HG02840 (cell line): ENCODE measurements around the gene HOXB9.

ENCODE experiments used
- ATAC-seq: cut with Tn5 transposase; IDR thresholded peaks from one replicate; pipeline ENCODE4 v1.9.1; 2021; ENCODE audit warnings: mild to moderate bottlenecking, moderate library complexity, moderate number of reproducible peaks; ENCODE audit not compliant: unreplicated experiment, low FRiP score

The HOXB9 gene

GRCh38 chr17:48612854-48613691 lies 13.1 kb downstream of the HOXB9 start:
- no peak for ATAC-seq

- no peak for ATAC-seq
These were observed 13.7 kb downstream of the HOXB9 start for GRCh38 chr17:48612456-48612853.

- ATAC-seq = no peak
These were observed 14.3 kb downstream of the HOXB9 start for GRCh38 chr17:48611681-48612455.

- no peak for ATAC-seq
These were observed 14.9 kb downstream of the HOXB9 start for GRCh38 chr17:48611213-48611612.

DNA sequence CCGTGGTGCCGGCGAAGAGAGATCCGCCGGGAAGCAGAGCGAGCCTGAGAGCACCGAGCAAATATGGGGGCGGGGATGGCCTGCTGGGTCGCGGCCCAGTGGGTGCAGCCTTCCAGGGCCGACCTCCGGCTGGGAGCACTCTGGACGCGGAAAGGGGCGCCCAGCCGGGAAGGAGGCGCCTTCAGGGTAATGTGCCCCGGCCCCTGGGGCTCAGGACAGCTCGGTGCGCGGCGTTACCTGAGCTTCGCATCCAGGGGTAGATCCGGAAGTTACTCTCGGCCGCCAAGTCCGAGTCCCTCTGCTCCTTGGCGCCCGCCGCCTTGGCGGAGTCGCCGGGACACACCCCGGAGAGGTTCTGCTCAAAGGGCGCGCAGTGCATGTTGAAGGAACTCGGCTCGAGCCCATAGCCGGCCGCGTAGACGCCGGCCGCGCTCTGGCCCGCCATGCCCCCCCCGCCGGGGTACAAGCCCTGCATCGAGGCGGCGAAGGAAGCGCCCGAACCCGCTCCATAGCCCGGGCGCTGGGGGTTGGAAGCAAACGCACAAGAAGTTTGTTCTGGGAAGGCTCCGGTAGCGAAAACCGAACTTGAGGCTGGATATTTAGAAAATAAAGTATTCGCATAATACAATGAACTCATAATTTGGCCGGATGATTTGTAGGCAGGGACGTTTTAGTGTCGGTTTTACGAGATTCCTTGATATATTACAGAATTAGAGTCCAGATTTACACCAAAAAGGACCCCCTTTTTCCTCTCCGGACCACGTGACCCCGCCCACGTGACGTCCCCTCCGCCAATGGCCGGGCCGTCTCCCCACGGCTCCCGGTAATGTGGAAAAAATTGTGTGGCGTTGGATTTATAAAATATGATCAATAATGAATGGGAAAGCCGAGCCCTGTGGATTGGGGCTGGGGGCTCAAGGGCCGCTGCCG lies 15.6 kb downstream of the HOXB9 start, which contains the start of gene HOXB7:
HOXB7 (minus strand) TSS at position 736 of the 930 bp plus-strand sequence; CDS start at position 637, 99 bp downstream.
- ATAC-seq = no peak

- ATAC-seq = no peak
These were observed 16.3 kb downstream of the HOXB9 start for GRCh38 chr17:48609759-48610281.

DNA sequence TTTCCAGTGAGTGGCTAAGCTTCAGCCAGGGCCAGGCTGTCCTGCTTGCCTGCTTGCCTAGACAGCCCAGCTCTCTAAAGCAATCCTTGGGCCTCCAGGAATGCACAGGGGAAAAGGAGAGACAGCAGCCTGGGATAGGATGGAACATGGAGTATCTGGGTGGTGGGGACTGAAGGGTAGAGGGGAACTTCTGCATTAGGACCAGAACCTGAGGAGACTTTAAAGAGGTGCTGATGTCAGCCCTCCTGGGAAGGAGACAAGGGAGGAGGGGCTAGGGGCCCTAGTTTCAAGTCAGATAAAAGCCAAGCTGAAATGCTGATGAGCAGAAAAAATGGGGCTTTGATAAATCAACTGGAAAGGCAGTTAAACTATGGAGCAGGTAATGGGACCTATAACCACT lies 17.1 kb downstream of the HOXB9 start:
- no peak for ATAC-seq

DNA sequence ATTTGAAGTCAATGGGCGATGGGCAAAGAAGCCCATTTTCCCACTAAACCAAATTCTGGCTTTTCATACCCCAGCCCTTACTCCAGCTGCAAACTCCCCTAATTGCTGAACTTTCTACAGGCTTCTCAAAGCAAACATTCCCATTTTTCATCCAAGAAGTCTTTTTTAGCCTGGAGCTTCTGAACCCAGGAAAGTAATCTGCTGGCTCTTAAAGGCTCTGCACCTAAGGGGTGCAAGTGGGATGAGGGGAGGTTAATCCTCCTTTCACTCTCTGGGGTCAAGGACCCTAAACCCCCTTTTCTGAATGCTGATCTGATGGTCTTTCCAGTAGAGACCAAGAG lies 17.7 kb downstream of the HOXB9 start:
- no peak for ATAC-seq

DNA sequence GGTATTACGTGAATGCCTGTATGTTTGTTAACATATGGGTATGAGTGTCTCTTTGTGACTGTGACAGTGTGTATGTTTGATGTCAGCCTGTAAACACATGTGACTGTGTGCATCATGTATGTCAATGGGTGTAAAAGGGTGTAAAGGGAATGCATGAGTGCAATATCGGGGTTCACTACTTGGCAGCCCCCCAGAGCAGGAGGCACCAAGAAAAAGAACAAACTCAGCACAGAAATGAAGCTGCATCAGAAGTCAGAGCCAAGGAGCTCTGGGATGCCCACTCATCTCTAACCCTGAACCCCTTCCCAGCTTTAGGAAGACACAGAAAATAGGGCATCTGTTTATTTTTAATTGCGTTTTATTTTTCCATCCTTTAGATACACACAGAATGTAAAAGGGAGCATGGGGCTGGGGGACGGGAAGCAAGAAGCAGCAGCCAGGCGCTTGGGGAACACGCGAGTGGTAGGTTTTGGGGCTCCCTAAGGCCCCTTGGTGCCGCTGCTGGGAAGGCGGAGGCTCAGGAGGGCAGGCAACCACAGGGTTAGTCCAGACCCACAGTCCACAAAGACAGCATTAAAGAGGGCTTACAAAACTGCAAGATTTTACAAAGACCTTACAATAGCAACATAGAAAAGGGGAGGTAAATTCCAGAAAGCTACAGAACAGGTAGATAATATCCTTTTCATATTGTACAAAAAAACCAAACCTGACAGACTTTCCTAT lies 19.1 kb downstream of the HOXB9 start:
- no peak for ATAC-seq

DNA sequence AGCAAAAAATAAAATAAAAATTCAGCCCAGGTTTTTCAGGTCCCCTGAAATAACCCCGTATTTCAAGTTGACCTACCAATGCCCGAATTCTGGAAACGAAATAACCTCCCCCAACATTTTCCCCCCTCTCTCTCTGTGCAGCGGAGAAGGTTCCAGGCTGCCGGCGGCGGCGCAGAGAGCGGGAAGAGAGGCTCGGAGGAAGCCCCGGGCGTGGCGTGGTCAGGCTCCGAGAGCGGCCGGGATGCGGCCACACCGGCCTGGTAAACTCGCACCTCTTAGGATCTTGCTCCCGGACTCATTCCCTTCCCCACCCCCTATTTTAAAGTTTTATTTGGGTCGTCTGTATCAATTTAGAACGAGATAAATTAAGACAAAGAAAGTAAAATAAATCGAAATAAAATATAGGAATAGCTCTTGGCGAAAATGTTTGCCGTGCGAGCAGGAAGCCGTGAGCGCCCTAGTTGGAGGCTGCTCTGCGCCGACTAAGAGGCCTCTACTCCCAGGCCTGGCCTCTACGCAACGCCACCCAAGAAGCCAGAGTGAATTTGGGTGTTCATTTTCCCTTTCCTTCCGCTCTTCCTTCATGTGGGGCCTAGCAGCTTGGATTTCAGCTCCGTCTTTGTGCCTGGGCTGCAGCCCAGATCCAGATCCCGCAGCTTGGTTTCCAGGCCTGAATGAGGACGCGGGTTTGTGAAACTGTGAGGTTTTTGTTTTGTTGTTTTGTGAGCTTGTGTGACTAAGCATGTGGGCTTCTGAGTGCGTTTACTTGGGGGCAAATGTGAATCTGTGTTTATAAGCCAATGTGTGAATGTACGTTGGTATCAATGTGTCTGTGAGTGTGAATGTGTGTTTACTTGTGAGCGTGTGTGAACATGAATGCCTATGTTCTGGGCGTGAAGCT lies 19.9 kb downstream of the HOXB9 start:
- ATAC-seq = no peak

- ATAC-seq = no peak
These were observed 20.7 kb downstream of the HOXB9 start for GRCh38 chr17:48605409-48605919.

- ATAC-seq = no peak
These were observed 21.3 kb downstream of the HOXB9 start, which contains the start of gene HOXB6 for GRCh38 chr17:48604770-48605329. Gene HOXB6, minus strand, starts transcription at chr17:48604986. Its CDS starts 6,836 bp downstream, at chr17:48598150.

DNA sequence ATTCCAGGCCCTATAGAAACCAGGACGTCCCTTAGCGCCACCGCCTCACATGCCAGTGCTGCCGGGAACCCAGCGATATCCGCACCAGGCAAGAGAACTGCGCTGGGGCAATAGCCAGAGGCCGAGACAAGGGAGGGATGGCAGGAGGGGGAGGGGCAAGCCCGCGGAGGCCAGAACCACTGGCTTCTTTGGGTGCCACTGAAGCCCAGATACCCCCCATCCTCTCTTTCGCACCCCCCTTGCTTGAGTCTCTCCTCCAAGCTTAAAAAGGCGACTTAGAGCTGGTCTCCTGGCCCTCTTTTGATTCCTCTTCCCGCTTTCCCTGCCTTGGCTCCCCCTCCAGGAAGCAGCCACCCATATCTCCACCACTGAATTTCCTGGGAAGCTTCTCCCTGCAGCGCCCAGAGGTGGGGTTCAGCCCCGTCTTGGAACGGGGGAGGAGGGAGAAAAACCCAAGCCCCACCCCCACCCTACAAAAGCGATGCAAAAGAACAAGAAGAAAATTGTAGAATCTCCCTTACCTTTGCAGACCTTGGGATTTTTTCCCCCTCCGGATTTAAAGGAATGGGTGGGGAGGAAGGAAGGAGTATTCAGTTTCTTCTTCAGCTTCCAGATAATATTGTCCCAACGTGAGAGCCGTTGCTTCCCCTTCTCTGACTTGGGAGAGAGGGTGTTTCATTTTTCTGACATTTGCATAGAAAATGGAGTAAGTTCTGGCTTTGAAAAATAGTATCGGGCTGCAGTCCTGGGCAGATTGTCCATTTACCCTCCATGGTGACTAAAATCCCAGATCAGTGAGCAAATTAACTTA lies 22.0 kb downstream of the HOXB9 start:
- ATAC-seq = no peak

DNA sequence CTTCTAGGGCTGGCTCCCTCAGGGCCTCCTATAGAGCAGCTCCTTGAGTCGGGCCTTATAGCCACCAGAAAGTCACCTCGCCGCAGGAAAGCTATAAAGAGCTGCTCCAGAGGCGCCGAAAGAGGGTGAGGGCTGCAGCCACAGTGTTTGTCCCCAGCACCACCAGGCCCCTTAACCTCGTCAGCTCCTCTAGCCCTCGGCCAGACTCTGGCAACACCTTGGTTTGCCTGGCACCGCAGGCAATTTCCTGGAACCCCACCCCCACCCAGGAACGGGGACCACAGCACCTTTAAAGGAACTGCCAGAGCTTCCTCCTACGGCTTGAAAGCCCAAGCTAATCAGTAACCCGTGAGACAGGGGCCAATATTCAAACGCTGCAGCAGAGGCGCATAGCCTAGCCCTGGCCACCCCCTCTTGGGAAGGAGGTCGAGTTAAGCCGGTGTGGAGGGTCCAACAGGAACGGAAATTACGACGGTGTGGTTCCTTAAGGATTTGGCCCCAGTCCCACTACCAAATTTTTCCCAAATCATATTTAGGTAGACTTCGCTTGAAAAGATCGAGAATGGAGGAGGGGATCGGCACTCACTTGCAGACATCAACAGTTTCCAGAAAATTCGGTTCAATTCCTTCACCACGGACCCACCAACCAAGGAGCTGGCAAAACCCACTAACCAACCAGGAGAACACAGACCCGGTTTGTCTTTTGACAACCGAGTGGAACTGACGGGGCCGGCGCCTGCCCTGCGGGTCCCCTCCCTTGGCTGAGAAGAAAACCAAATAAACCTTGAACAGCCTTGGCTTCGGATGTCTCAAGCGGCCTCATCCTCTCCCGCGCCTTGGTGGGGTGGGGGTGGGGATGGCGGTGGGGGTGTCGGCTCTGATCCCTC lies 24.4 kb downstream of the HOXB9 start:
- ATAC-seq = no peak

DNA sequence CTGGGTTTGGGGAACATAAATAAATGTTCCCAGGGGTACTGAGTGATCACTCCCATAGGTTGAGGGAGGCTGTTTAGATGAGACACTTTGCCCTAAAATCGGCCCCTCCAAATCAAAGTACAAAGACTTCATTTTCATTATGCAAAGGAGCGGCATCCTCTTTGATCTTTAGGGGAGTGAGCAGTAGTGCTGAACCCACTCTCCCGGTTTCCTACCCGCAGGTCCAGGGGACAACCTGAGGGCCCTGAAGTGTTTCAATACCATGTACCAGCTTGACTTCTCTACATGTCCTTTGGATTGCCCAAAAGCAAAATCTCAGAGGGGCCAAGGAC lies 25.0 kb downstream of the HOXB9 start:
- no peak for ATAC-seq
